HG03565 (cell line): ENCODE data around the gene KRTAP12-3.
"Not testable (repeated sequence)": the region's sequence is repeated elsewhere in the genome, so short reads cannot be mapped to it uniquely, and the experiment has no call there.

Source experiments
- ATAC-seq: cut with Tn5 transposase; IDR thresholded peaks from one replicate; pipeline ENCODE4 v1.9.1; 2021; ENCODE audit warnings: mild to moderate bottlenecking, moderate library complexity; ENCODE audit not compliant: unreplicated experiment

Gene KRTAP12-3

GRCh38 chr21:44650265-44650972 lies 7.3 kb upstream of the KRTAP12-3 start:
- ATAC-seq = no peak

DNA sequence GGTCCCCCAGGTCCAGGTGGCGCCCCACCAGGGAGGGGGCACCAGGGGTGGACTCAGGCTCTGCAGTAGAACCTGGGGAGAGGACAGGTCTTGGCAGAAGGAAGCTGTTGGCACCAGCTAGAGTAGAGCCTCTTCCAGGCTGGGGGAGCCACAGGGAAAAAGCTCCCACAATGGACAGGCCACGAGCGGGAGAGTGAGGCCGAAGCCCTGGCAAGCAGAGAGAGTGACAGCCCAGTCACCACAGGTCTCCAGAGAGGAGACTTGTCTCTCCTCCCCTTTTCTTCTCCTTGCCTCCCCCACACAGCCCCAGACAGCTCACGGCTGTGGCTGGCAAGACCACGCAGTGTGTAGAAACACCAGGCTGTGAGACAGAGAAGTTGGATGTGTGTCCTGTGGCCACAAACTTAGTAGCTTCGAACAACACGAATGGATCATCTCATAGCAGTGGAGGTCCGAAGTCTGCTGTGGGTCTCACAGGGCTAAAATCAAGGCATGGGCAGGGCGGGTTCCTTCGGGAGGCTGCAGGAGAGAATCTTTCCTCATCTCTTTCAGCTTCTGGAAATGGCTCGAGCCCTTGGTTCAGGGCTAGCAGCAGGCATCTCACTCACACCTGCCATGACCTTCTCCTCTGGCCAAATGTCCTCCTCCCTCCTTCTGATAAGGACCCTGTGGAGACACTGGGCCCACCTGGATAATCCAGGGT lies 6.6 kb upstream of the KRTAP12-3 start:
- no peak for ATAC-seq

DNA sequence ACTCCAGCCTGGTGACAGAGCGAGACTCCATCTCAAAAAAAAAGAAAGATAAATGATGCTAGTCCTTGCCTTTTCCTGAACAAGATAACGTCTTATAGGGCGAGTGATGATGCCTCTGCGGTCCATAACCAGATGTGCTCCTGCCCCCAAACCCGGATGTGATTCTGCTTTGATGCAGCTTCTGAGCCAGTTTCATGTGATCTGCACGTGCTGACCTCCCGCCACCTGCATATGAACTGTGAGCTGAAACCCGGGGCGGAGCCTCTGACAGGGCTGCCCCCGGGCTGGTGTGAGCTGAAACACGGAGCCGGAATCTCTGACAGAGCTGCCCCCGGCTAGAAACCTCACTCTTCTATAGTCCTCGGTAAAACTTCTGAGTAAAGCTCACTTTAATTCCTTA lies 4.6 kb upstream of the KRTAP12-3 start:
- ATAC-seq = no peak

DNA sequence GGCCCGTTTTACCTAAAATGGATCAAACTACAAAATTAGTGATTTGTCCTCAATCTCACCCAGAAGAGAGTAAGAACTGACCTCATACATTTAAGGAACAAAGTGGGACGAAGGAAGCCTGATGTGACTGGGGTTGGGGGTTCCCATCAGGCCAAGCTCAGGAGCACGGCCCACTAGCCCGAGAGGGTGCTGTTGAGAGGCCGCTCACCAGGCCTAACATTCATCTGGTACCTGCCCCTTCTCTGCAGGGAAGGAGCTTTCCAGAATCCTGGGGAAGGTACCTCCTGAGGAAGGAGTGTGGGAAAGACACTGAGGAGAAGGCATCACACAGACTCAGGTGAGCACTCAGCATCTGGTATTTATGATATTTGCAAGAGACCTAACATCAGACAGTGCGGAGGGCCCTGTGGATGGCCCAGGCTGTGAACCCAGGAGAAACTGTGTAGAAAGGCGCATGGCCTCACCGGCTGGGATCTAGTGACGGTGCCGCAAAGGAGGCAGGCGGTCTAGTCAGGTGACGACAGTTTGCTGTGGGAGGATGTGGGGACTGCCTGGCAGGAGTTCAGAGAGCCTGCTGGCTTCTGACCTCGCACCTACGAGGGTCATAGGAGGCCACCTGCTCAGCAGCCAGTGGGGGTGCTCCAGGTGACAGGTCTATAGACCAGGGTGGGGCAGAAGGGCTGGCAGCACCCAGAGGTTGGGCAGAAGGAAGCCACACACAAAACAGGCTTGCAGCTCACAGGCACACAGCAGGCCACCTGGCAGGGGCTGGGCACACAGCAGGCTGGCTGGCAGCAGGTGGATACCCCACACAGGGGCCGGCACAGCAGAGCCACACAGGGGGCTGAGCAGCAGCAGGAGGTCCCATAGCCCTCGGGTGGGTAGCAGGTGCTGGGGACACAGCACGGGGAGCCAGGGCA lies 3.8 kb upstream of the KRTAP12-3 start:
- no peak for ATAC-seq

GRCh38 chr21:44654576-44655175 lies 3.1 kb upstream of the KRTAP12-3 start, which contains the start of gene KRTAP12-4:
Gene KRTAP12-4, minus strand, starts transcription at chr21:44654659. Its CDS starts 45 bp downstream, at chr21:44654614.
- no peak for ATAC-seq

- no peak for ATAC-seq
These were observed 864 bp upstream of the KRTAP12-3 start for GRCh38 chr21:44656868-44657267.

- no peak for ATAC-seq
These were observed 794 bp downstream of the KRTAP12-3 start for GRCh38 chr21:44658541-44658910.

DNA sequence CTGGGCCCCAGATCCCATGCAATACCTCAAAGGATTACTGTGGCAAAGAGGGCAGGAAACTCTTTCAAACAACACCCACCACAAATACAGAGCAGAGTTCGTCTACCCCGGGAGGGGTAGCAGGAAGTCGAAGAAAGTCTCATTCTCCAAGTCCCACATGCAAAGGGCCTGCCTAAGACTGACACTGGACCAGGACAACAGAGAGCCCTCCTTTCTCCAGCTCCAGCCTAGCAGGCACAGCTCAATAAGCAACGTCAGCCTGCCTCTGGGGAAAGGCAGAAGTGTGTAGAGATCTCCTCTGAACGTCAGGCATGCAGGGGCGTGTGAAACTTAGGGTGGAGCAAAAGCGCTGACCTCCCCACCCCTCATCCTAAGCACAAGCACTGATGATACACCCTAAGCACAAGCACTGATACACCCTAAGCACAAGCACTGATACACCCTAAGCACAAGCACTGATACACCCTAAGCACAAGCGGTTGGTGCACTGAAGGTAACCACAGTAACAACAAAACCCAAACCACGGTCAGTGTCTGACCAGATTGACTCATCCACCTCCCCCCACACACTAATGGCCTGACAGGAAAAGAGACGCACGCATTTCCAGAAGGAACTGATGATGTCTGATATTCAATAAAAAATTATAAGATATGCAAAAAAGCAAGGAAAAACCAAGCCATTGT lies 1.3 kb downstream of the KRTAP12-3 start:
- no peak for ATAC-seq

DNA sequence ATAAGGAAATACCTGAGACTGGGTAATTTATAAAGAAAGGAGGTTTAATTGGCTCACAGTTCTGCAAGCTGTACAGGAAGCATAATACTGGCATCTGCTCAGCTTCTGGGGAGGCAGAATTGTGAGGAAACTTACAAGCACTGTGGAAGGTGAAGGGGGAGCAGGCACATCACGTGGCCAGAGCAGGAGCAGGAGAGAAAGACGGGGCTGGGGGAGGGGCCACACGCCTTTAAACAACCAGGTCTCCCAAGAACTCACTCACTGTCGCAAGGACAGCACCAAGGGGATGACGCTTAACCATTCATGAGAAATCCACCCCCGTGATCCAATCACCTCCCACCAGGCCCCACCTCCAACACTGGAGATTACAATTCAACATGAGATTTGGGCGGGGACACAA lies 3.8 kb downstream of the KRTAP12-3 start:
- ATAC-seq = not testable (repeated sequence)

GRCh38 chr21:44664691-44665090 lies 7.0 kb downstream of the KRTAP12-3 start:
- no peak for ATAC-seq

- ATAC-seq = no peak
These were observed 8.9 kb downstream of the KRTAP12-3 start, which contains the start of gene KRTAP12-2 for GRCh38 chr21:44666401-44667320. Gene KRTAP12-2, minus strand, starts transcription at chr21:44666927. Its CDS starts 41 bp downstream, at chr21:44666886.

DNA sequence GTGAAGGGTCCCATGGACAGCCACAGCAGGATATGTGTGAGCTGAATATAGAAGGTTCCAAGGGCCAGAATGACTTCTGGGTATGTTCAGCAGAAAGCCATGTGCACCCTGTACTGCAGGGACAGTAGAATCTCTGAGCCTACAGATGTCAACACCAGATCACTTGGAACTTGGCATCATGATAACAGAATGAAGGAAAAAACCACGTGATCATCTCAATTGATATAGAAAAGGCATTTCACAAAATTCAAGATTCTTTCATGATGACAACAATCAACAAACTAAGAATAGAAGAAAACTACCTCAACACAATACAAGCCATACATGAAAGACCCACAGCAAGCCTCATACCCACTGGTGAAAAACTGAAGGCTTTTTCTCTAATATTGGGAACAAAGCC lies 9.9 kb downstream of the KRTAP12-3 start:
- ATAC-seq = no peak

- ATAC-seq = no peak
These were observed 13.1 kb downstream of the KRTAP12-3 start for GRCh38 chr21:44670642-44671432.

DNA sequence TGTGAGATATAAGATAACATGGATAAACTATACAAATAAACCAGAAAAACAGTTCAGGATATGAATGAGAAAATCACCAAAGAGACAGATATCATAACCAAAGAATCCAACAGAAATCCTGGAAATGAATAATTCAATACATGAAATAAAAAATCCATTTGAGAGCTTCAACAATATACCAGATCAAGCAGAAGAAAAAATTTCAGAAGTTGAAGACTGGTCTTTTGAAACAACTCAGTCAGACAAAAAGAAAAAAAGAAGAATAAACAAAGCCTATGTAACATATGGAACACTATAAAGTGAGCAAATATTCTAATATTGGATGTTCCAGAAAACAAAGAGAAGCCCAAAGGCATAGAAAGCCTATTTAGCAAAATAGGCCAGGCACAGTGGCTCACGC lies 14.2 kb downstream of the KRTAP12-3 start:
- no peak for ATAC-seq

GRCh38 chr21:44677881-44678280 lies 20.1 kb downstream of the KRTAP12-3 start:
- ATAC-seq = no peak

GRCh38 chr21:44681152-44681551 lies 23.4 kb downstream of the KRTAP12-3 start:
- no peak for ATAC-seq

- no peak for ATAC-seq
These were observed 24.3 kb downstream of the KRTAP12-3 start, which contains the start of gene KRTAP12-1 for GRCh38 chr21:44681861-44682579. Gene KRTAP12-1, minus strand, starts transcription at chr21:44682163. Its CDS starts 40 bp downstream, at chr21:44682123.
